Activated naive CD4-positive, alpha-beta T cell treated with anti-CD3 and anti-CD28 coated beads for 36 hours (primary cell): ENCODE data around the gene TCEANC. TPM values are rescaled to one million over a fixed set of nuclear protein-coding genes. Genes with fewer than 3 reads are reported as not detected.
A peak's percentile ranks its signal among the peaks of the same experiment; 100 is the strongest.
"Not testable (repeated sequence)": the region's sequence is repeated elsewhere in the genome, so short reads cannot be mapped to it uniquely, and the experiment has no call there.

Experiments
- CTCF ChIA-PET: fragments of 350-600 bp; sonication (Branson Sonifier 250); formaldehyde crosslinking; loops from one replicate; lab custom pipeline; 2021; ENCODE audit warnings: antibody characterized with exemption; lab: Charles Lee
- DNase-seq: peaks from one replicate; pipeline ENCODE4 v3.0.0-alpha.2; 2020
- H3K27ac Mint-ChIP-seq: one replicate; pipeline ENCODE4 v1.8.0; 2021; ENCODE audit warnings: mild to moderate bottlenecking, mixed read lengths
- H3K27me3 Mint-ChIP-seq: one replicate; pipeline ENCODE4 v1.8.0; 2021; ENCODE audit warnings: low read depth, mixed read lengths
- H3K36me3 Mint-ChIP-seq: one replicate; pipeline ENCODE4 v1.8.0; 2021; ENCODE audit warnings: low read depth, mixed read lengths
- H3K4me1 Mint-ChIP-seq: one replicate; pipeline ENCODE4 v1.8.0; 2021; ENCODE audit warnings: low read depth, mixed read lengths
- H3K4me3 Mint-ChIP-seq: one replicate; pipeline ENCODE4 v1.8.0; 2021; ENCODE audit warnings: mild to moderate bottlenecking, moderate library complexity, mixed read lengths
- H3K9me3 Mint-ChIP-seq: one replicate; pipeline ENCODE4 v1.8.0; 2021; ENCODE audit warnings: mixed read lengths
- intact Hi-C: fragments of 100-400 bp; cut with micrococcal nuclease; formaldehyde crosslinking; loops from one replicate; pipeline ENCODE4 v1.15.1; 2023
- total RNA-seq, 2 experiments: library from RNA; stranded (reverse); gene quantifications; one replicate each; pipeline ENCODE4 v1.2.3, GENCODE V29; 2021

The TCEANC gene
- total RNA-seq: 1 to 10 TPM; 2.5 to 2.7 TPM

- no peaks in the 10 kb centered on the region for H3K9me3 Mint-ChIP-seq
- intact Hi-C loops: loop anchor here (1.0 to 5.0 kb wide), 10 partner anchors 16 to 1219 kb away; partner anchors contain the start of genes FANCB, MOSPD2, OFD1 and TRAPPC2
- CTCF ChIA-PET: interaction anchor here (1.2 to 1.5 kb wide), 2 partner anchors 91 to 146 kb away, joined by 3 to 5 read pairs; no protein-coding TSS in a partner anchor
Observed at GRCh38 chrX:13652850-13653693, at the start of gene TCEANC. Gene TCEANC, plus strand, starts transcription at chrX:13653141. Its CDS starts 9,368 bp downstream, at chrX:13662509.

GRCh38 chrX:13605611-13606010 is 47.3 kb upstream of the TCEANC start:
- Mint-ChIP-seq H3K4me3 (no peak overlapping the region), H3K27ac (no peak overlapping the region), H3K9me3 (no peaks in the 10 kb centered on the region), H3K36me3 (no peaks in the 10 kb centered on the region), H3K27me3 (no peaks in the 10 kb centered on the region), H3K4me1 (no peaks in the 10 kb centered on the region)
- no peak for DNase-seq
- intact Hi-C loops: no loop called here
- CTCF ChIA-PET: interaction anchor here (0.7 kb wide), 1 partner anchor 490 kb away, joined by 5 read pairs; no protein-coding TSS in a partner anchor

More at GRCh38 chrX:13652850-13653693, at the start of gene TCEANC:
- H3K36me3 Mint-ChIP-seq: peaks cover 2% of the 10 kb centered on the region
- peak within 1 kb of the TSS; percentile 88 for H3K4me3 Mint-ChIP-seq
- DNase-seq: peak; percentile 95
- H3K4me1 Mint-ChIP-seq: peaks cover 24% of the 10 kb centered on the region
- H3K27me3 Mint-ChIP-seq: no peaks in the 10 kb centered on the region
- peak within 1 kb of the TSS; percentile 93 for H3K27ac Mint-ChIP-seq

- Mint-ChIP-seq H3K36me3 (no peaks in the 10 kb centered on the region), H3K27me3 (no peaks in the 10 kb centered on the region), H3K4me3 (no peak overlapping the region), H3K27ac (no peak overlapping the region), H3K9me3 (no peaks in the 10 kb centered on the region), H3K4me1 (no peaks in the 10 kb centered on the region)
- CTCF ChIA-PET: no interaction called here
- intact Hi-C loops: no loop called here
- DNase-seq: no peak
Observed at GRCh38 chrX:13607331-13607995, 45.5 kb upstream of the TCEANC start.

GRCh38 chrX:13607996-13608365 is 45.0 kb upstream of the TCEANC start:
- Mint-ChIP-seq H3K27me3 (no peaks in the 10 kb centered on the region), H3K9me3 (no peaks in the 10 kb centered on the region), H3K4me1 (no peaks in the 10 kb centered on the region), H3K4me3 (no peak overlapping the region), H3K36me3 (no peaks in the 10 kb centered on the region), H3K27ac (no peak overlapping the region)
- no peak for DNase-seq
- CTCF ChIA-PET: no interaction called here
- intact Hi-C loops: no loop called here

- no peaks in the 10 kb centered on the region for H3K36me3 Mint-ChIP-seq
- no peak for DNase-seq
- peaks cover 1% of the 10 kb centered on the region for H3K4me1 Mint-ChIP-seq
- H3K4me3 Mint-ChIP-seq: no peak overlapping the region
- no peak overlapping the region for H3K27ac Mint-ChIP-seq
- H3K9me3 Mint-ChIP-seq: no peaks in the 10 kb centered on the region
- H3K27me3 Mint-ChIP-seq: no peaks in the 10 kb centered on the region
- CTCF ChIA-PET: interaction anchor here (1.0 kb wide), 2 partner anchors 32 to 107 kb away, joined by 3 to 4 read pairs; no protein-coding TSS in a partner anchor
- intact Hi-C loops: no loop called here
Observed at GRCh38 chrX:13614154-13614553, 38.8 kb upstream of the TCEANC start.

- H3K27me3 Mint-ChIP-seq: no peaks in the 10 kb centered on the region
- intact Hi-C loops: no loop called here
- CTCF ChIA-PET: no interaction called here
Observed at GRCh38 chrX:13620207-13620606, 32.7 kb upstream of the TCEANC start.

GRCh38 chrX:13622401-13622964 is 30.5 kb upstream of the TCEANC start:
- Mint-ChIP-seq H3K4me3 (no peak overlapping the region), H3K36me3 (no peaks in the 10 kb centered on the region), H3K27me3 (no peaks in the 10 kb centered on the region), H3K4me1 (peaks cover 3% of the 10 kb centered on the region), H3K9me3 (no peaks in the 10 kb centered on the region), H3K27ac (no peak overlapping the region)
- intact Hi-C loops: no loop called here
- no peak for DNase-seq
- CTCF ChIA-PET: no interaction called here

More at GRCh38 chrX:13620207-13620606, 32.7 kb upstream of the TCEANC start:
- Mint-ChIP-seq H3K4me1 (peaks cover 3% of the 10 kb centered on the region), H3K36me3 (no peaks in the 10 kb centered on the region), H3K9me3 (no peaks in the 10 kb centered on the region), H3K4me3 (no peak overlapping the region), H3K27ac (no peak overlapping the region)
- DNase-seq: no peak

- CTCF ChIA-PET: no interaction called here
- Mint-ChIP-seq H3K27me3 (no peaks in the 10 kb centered on the region), H3K4me1 (no peaks in the 10 kb centered on the region), H3K4me3 (no peak overlapping the region), H3K36me3 (no peaks in the 10 kb centered on the region), H3K9me3 (peaks cover 1% of the 10 kb centered on the region), H3K27ac (no peak overlapping the region)
- intact Hi-C loops: no loop called here
- no peak for DNase-seq
Observed at GRCh38 chrX:13627306-13627705, 25.6 kb upstream of the TCEANC start.

GRCh38 chrX:13637224-13637623 is 15.7 kb upstream of the TCEANC start:
- H3K27me3 Mint-ChIP-seq, DNase-seq, H3K36me3 Mint-ChIP-seq, CTCF ChIA-PET, H3K4me3 Mint-ChIP-seq, H3K4me1 Mint-ChIP-seq, H3K27ac Mint-ChIP-seq, intact Hi-C loops, H3K9me3 Mint-ChIP-seq: not testable (repeated sequence)

- no peak overlapping the region for H3K4me3 Mint-ChIP-seq
- CTCF ChIA-PET: no interaction called here
- H3K4me1 Mint-ChIP-seq: no peaks in the 10 kb centered on the region
- H3K9me3 Mint-ChIP-seq: peaks cover 3% of the 10 kb centered on the region
- H3K36me3 Mint-ChIP-seq: no peaks in the 10 kb centered on the region
- no peak for DNase-seq
- no peaks in the 10 kb centered on the region for H3K27me3 Mint-ChIP-seq
- no peak overlapping the region for H3K27ac Mint-ChIP-seq
- intact Hi-C loops: no loop called here
Observed at GRCh38 chrX:13638021-13638420, 14.9 kb upstream of the TCEANC start.

GRCh38 chrX:13638826-13639225 is 14.1 kb upstream of the TCEANC start:
- CTCF ChIA-PET: no interaction called here
- no peak overlapping the region for H3K27ac Mint-ChIP-seq
- H3K9me3 Mint-ChIP-seq: peaks cover 3% of the 10 kb centered on the region
- H3K4me3 Mint-ChIP-seq: no peak overlapping the region
- intact Hi-C loops: no loop called here
- H3K36me3 Mint-ChIP-seq: no peaks in the 10 kb centered on the region
- no peak for DNase-seq
- no peaks in the 10 kb centered on the region for H3K27me3 Mint-ChIP-seq
- no peaks in the 10 kb centered on the region for H3K4me1 Mint-ChIP-seq

GRCh38 chrX:13641684-13642083 is 11.3 kb upstream of the TCEANC start:
- DNase-seq, H3K27ac Mint-ChIP-seq, CTCF ChIA-PET, H3K4me3 Mint-ChIP-seq, H3K27me3 Mint-ChIP-seq, H3K36me3 Mint-ChIP-seq, H3K4me1 Mint-ChIP-seq, H3K9me3 Mint-ChIP-seq, intact Hi-C loops: not testable (repeated sequence)
